Left ventricle myocardium superior (tissue), 1 donor: ENCODE measurements around the gene LYZL2. TPM values are rescaled to one million over a fixed set of nuclear protein-coding genes. Genes with fewer than 3 reads are reported as not detected.
A peak's percentile ranks its signal among the peaks of the same experiment; 100 is the strongest.
"Not testable (repeated sequence)": the region's sequence is repeated elsewhere in the genome, so short reads cannot be mapped to it uniquely, and the experiment has no call there.

ENCODE experiments used
- ATAC-seq: fragments of 200-7000 bp; cut with Tn5 transposase; one replicate; pipeline ENCODE4 v1.9.1; 2020; ENCODE audit warnings: mild to moderate bottlenecking, moderate library complexity
- DNase-seq: peaks from one replicate; pipeline ENCODE4 v3.0.0-alpha.2; 2020
- intact Hi-C: fragments of 100-400 bp; cut with micrococcal nuclease; formaldehyde crosslinking; loops from one replicate; pipeline ENCODE4 v1.11.0; 2022
- long read RNA-seq: library from polyadenylated mRNA; unstranded; transcript quantifications from one replicate; pipeline ENCODE4 v2.0.0, GENCODE V29; 2021
- total RNA-seq: library from RNA; stranded (reverse); fragmentation: NEBNext Ultra II Directional; extraction: Animal tissue kit (Norgen Biotek cat#: 25700); gene quantifications from one replicate; pipeline ENCODE4 v1.2.1, GENCODE V29; 2021
- donor health status: DM: no; HTN: yes; CAD: no; lungs with severe emphysema.

Gene LYZL2
- not detected for total RNA-seq
- long read RNA-seq = 0 reads

DNA sequence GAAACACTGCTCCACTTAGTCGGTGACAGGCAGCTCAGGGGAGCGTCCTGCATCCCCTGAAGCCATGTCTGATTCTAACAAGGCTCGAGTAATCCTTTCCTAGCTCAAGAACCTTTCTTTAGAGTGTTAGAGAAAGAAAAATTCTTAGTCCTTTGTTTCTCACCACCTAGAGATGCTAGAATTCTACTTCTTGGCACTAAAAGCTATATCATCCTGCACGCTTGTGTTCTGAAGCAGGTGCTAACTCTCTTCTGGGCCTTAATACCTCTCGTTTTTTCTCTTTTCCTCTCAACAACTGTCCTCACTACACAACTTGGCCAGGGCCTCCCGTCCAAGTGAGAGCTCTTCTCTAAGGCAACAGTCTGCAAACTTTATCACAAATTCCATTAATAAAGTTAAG lies at the start of gene LYZL2:
Gene LYZL2 (minus strand): TSS at position 101 of the 400 bp plus-strand sequence. CDS start 2,838 bp downstream, outside the sequence.
- DNase-seq (no peak), ATAC-seq (no peak)

DNA sequence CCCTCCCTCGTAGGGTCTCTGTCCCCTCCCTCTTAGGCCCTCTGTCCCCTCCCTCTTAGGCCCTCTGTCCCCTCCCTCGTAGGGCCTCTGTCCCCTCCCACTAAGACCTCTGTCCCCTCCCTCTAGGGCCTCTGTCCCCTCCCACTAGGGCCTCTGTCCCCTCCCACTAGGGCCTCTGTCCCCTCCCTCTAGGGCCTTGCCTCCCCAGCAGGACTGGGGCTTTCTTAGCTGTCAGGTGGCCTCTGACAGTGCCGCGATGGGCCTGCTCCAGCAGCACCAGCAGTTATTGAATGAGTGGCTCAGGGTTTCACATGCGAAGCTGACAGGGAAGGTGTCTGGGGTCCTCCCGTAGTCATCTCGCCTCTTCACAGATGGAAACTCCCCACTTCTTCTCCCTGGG lies 48.1 kb upstream of the LYZL2 start:
- ATAC-seq, DNase-seq, intact Hi-C loops: not testable (repeated sequence)

More for the DNA sequence above, at the start of gene LYZL2:
- intact Hi-C loops = no loop called here

DNA sequence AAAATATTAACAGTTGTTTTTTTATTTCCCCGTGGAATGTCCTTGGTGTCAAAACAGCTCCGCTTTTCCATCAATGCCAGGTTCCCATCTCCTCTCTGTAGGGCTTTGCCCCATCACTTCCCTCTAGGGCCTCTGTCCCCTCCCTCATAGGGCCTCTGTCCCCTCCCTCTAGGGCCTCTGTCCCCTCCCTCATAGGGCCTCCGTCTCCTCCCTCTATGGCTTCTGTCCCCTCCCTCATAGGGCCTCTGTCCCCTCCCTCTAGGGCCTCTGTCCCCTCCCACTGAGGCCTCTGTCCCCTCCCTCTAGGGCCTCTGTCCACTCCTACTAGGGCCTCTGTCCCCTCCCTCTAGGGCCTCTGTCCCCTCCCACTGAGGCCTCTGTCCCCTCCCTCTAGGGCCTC lies 47.6 kb upstream of the LYZL2 start:
- ATAC-seq, intact Hi-C loops, DNase-seq: not testable (repeated sequence)

DNA sequence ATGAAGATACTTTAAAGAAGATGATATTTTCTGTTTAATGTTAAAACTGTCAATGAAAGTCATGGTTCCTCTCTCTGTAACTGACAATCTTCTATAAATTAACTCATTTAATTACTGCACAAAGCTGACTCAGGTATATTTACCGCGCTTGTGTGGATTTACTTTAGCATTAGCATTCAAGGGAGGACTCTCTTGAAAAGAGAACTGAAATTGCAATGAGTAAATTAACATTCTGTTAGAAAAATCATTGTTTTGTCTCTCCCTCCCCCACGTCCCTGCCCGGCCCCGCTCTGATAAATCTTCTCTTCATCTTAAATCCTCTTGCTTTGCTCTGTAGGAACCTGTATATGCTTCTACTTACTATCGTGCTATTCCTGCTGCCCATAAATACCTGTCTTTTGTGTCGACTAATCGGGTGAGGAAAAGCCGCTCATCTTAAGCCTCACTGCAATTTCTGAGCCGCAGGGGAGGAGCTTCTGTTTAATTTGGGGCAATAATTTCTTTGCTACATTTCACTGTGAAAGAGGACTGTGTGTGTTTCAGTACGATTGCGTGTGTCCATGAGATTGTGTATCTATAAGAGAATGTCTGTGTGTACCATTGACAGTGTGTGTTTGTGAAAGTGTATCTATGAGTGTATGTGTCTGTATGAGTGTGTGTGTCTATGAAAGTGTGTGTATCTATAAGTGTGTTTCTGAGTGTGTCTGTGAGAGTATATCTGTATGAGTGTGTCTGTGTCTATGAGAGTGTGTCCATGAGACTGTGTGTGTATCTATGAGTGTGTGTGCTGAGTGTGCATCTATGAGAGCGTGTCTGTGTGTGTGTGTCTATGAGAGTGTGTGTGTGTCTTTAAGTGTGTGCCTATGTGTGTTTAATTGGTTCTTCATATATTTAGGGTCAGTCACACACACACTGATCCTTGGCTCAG lies 46.5 kb upstream of the LYZL2 start:
- ATAC-seq (no peak), DNase-seq (no peak)
- intact Hi-C loops = no loop called here

DNA sequence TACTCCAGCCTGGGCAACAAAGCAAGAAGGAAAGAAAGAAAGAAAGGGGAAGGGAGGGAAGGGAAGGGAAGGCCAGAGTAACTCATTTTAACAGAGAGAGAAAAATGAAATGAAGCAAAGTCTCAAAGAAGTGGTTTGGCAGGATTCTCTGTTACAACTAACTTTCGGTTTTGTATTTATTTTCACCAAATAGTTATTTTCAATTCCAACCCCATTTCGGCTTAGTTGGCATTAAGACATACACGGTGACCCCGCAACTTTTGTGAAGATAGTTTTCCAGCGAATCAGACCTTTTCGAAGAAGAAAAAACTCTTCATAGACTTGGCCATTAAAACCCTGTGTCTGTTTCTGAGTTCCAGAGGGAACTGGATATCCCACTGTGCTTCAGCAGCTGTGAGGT lies 45.2 kb upstream of the LYZL2 start:
- DNase-seq = no peak
- no peak for ATAC-seq
- intact Hi-C loops = no loop called here

DNA sequence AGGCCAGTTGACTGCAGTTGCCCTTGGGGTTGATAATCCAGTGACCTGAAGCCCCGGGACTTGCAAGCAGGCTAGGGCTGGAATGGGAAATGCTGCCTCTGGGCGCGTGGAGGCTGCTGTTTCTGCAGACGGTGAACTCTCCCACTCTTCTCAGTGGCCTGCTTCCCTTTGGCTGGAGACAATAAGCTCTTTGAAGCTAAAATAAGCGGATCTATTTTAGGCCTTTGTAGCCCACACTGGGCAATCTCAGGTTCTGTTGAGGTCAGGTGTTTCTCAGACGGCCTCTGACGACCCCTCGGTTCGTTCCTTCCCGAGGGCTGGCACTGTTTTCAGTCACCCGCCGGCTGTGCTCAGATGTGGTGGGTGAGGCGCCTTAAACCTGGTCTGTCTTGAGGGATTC lies 43.7 kb upstream of the LYZL2 start:
- peak; percentile 86 for ATAC-seq

DNA sequence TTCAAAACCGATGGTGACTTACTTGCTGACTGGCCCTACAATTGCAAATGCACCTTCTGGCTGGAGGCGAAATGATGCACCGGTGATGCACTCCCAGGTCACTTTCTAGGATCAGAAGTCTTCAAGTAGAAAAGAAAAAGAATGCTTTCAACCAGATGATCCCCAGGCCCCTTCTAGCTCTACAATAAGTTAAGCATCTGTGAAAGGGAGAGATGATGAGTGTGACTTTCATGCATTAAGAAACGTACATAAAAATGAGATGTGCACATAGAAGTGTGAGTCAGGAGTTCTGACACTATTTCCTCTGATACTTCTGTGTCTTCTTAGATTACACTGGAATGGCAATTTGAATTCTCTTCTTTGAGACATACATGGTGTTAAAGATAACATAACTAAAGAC lies 42.8 kb upstream of the LYZL2 start:
- not testable (repeated sequence) for ATAC-seq

More for the DNA sequence above, 43.7 kb upstream of the LYZL2 start:
- DNase-seq, intact Hi-C loops: not testable (repeated sequence)

DNA sequence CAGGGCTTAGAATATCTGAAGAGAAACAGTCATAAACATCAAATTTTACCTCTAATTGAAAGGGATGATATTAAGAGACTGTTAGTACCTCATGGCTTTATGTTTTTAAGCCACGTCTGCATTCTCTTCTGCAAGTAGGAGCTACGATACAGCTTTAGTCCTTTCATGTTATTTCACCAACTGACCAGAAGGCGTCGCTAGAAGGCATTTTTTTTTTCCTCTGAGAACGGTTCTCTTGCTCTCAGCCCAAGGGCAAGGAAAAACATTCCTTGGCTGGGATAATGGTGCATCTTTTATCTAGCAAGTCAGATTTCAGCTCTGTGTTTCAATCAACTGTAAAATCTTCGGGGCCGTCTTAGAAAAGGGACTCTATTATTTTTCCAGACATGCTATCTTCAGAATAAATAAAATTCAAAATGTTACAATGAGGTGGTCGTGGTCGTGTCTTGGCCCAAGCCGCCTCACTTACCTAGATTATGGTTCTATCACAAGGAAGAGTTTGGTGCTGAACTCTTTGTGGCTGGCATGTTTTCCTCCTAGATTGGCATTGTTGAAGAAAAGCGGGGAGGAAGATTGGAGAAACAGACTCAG lies 41.6 kb upstream of the LYZL2 start:
- no peak for DNase-seq
- peak; percentile 47 for ATAC-seq
- intact Hi-C loops = no loop called here

More for the DNA sequence above, 42.8 kb upstream of the LYZL2 start:
- DNase-seq, intact Hi-C loops: not testable (repeated sequence)

DNA sequence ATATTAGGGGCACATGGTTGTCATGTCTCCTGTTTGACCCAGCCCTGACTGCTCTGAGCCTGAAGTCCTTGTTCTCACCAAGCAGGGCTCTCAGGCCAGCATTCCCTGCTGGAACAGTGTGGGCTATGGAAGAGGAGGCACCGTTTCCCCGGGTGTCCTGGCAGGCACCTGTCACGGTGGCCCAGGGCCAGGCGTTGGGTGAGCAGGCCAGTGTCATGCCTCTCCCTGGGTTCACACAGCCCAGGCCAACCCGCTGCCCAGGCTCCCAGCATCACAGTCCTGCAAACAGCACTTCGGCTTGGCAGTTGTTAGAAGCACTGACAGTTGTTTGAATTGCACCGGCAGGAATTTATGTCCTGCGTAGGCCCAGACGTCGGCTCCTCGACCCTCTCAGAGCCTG lies 38.4 kb upstream of the LYZL2 start:
- peak; percentile 84 for DNase-seq
- intact Hi-C loops = not testable (repeated sequence)
- peak; percentile 95 for ATAC-seq

DNA sequence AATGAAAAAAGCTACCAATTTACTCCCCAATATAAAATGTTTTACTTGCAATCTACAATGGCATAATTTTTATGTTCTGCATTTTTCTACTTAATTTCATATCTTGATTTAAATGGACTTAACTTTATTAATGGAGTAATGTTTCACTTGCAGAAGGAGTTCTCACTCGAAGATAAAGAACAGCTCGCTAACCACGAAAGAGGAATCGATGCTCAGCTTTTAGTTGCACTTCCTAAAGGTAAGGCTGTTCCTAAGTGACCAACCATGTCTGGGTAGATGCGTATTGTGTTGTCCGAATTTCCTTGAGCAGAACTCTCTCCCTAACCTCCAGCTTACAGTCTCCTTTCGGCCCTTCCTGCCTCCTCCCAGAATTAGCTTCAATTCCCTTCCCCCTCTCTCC lies 33.9 kb upstream of the LYZL2 start:
- intact Hi-C loops, ATAC-seq, DNase-seq: not testable (repeated sequence)

DNA sequence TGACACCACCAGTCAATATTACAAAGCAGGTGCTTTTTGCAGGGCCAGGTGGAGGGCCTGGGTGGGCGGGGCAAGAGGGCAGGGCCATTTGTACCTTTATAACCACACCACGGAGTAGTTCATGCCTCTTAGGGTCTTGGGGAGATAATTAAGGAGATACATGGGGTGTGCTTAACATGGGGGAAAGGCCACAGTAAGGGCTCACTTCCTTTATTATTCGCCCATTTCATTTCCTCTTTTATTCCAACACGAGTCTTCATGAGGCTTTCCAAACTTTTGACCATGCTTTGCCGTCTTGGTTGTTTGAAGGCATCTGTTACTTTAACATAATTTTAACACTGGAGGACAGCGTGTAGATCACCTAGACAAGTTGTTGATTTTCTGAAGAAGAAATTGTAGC lies 33.3 kb upstream of the LYZL2 start:
- no peak for ATAC-seq
- no peak for DNase-seq
- intact Hi-C loops = no loop called here

DNA sequence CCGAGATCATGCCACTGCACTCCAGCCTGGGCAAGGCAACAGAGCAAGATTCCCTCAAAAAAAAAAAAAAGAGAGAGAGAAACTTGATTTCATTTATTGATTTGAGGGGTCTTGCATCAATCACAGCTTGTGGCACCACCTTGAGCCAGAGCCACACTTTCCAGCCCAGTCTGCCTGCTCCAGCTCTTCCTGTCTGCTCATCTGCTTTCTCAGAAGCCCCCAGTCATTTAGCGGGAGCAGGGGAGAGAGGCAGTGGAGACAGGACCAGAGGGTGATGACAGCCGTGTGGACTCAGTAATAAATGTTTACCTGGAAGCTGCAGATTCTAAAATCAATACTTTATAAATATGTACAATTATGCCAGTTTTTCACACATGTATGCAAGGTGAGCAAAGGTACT lies 30.8 kb upstream of the LYZL2 start:
- ATAC-seq, intact Hi-C loops, DNase-seq: not testable (repeated sequence)

DNA sequence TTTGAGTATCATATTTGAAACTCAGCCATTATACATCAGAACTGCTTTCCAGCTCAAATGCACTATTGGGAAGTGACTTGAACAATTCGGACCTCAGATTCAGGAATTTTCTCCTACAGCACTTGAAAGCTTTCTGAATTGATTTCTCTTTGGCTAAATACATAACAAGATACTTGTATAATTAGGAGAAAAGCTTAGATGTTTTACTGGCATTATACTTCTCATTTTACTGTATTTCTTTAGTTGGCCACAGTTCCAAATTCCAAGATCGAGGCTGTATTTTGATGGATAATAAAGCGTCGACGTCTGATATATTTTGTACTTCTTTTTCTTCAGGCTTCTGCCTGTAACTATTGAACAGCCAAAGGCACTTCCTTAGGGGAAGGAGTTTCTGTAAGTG lies 26.7 kb upstream of the LYZL2 start:
- intact Hi-C loops = no loop called here
- no peak for DNase-seq
- ATAC-seq = no peak

DNA sequence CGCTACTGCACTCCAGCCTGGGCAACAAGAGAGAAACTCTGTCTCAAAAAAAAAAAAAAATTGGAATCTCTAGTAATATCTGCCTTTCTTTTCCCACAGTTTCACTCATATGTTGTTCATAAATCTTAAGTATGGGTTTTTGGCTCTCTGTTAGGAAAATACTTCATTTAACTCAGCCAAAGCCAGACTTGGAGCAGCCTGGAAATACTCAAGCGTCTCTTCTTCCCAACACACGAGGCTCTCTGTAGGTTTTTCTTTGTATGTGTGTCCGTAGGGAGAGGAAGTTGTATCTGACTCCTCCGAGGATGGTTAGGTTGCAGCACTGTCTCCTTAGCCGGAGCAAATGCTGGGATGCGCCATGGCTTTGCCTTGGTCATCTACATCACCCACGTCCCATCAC lies 25.4 kb upstream of the LYZL2 start:
- ATAC-seq = not testable (repeated sequence)

DNA sequence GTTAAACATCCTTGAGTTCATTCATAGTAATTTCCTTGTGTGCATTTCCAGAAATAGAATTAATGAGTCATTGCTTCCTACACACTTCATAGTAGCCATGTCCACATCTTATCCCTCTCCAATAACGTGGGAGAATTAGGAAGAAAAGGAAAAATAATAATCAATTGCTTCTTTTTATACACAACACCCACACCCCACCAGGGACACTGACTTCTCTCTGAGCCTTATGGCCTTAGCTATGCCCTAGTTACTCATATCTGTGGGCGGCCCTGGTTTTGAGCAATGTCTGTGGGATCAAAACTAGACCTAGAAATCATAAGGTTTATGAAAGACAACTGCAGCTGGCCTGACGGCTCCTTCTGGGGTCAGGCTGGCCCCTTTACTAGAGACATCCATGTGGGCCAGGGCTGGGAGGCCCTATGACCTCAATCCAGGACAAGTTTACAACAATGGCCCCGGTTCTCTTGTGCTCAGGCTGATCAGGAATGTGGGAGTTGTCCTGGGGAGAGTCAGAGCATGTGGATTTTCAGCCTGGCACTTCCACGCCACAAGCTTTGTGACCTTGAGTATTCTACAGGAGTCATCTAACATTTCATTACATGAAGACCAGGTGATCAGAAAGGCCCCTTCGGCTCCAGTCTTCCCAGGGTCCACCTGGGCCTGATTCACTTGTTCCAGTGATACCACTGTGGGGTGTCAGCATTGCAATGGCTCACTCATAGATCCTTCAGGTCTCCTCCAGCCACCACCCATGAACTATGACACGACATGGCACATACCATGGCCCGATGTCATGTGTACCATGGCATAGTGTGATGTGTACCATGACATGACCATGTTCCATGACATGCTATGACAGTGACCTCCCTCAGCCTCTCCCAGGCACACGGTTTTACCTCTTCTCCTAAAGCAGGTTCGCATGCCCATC lies 22.2 kb upstream of the LYZL2 start:
- ATAC-seq = peak; percentile 34
- DNase-seq, intact Hi-C loops: not testable (repeated sequence)

More for the DNA sequence above, 25.4 kb upstream of the LYZL2 start:
- intact Hi-C loops, DNase-seq: not testable (repeated sequence)

DNA sequence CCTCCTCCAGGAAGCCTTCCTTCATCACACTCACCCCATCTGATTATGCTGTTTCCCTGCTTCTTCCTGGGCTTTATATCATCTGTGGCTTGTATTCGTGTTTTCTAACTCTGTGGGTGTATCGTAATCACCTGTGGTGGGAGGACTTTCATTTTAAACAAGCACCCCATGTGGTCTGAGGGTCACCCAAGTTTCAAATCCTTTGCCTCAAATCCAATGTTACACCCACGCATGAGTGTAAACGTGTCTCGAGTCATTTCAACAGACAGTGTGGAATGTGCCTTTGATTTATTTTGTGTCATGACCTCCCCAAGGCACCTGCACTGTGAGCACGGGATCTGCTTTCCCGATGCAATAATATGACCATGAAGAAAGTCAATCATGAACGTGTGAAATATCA lies 17.5 kb upstream of the LYZL2 start:
- no peak for DNase-seq
- no peak for ATAC-seq
- intact Hi-C loops = no loop called here

DNA sequence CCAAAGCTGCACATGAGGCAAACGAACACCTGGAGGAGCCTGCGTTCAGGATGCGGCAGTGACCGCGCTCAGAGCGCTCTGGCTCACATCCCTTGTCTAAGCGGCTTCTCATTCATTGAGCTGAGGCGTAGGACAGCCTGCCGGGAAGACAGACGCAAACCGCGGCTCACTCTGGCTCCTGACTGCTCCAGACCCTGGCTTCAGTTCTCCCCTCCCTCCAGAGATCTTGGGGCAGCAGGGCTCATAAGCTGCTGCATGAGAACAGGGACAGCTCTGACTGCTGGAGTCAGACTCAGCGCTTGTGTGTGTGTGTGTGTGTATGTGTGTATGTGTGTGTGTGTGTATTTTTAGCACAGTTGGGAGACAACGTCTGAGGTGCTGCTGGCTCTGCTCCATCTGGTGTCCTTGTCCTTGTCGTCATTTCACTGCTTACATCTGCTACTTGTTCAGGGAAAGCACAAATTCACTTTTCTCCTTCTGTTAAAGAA lies 15.8 kb upstream of the LYZL2 start:
- DNase-seq (peak; percentile 46), ATAC-seq (peak; percentile 49)
- intact Hi-C loops = no loop called here

DNA sequence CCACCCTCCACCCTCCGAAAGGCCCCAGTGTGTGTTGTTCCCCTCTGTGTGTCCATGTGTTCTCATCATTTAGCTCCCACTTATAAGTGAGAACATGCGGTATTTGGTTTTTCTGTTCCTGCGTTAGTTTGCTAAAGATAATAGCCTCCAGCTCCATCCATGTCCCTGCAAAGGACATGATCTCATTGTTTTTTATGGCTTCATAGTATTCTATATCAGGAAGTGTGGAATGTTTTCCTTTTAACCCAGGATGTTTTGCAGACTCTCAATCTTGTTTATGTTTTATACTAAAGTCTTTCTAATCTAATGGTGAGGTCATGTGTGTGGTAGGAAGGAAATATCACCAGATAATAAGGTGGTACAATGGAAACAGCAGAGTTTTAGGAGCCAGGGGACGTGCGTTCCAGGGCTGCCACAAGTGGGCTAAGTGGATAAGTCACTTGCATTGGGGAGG lies 14.9 kb upstream of the LYZL2 start:
- DNase-seq, intact Hi-C loops: not testable (repeated sequence)

More for the DNA sequence above, 14.9 kb upstream of the LYZL2 start:
- ATAC-seq = peak; percentile 11
